Measurements from ENCODE around the gene SEMA6A. TPM values are rescaled to one million over a fixed set of nuclear protein-coding genes. Genes with fewer than 3 reads are reported as not detected.

Gene SEMA6A
- total RNA-seq, 4 donors from 2014 or later, result 76.7 to 231 (median 117) TPM

GRCh38 chr5:116531117-116531516 is 43.5 kb downstream of the SEMA6A start:
- no peaks in the 10 kb centered on the region for H3K36me3 ChIP-seq
- WGBS, 2 donors (ENCODE audit: low coverage in 1 of 2), result 68 to 88% methylated on average over 4 to 5 of the region's 5 CpGs
- peak overlapping the region in 2 of 4 donors; percentile 15 to 28 for H3K27ac ChIP-seq
- H3K4me1 ChIP-seq, result peaks cover 25 to 100% (median 70%) of the 10 kb centered on the region in 4 donors
- H3K4me3 ChIP-seq, result no peak overlapping the region
- no peaks in the 10 kb centered on the region for H3K27me3 ChIP-seq
- intact Hi-C loops (cut with DNase I; ENCODE audit: low total_unique reads), result no loop called here
- TF ChIP-seq EP300 (IDR thresholded peaks at IDR 0.05; ENCODE audit: low read depth) (no peak), POLR2AphosphoS5 (IDR thresholded peaks at IDR 0.05) (no peak), POLR2A (IDR thresholded peaks at IDR 0.05) (no peak)
- TF ChIP-seq, protein P1, sequence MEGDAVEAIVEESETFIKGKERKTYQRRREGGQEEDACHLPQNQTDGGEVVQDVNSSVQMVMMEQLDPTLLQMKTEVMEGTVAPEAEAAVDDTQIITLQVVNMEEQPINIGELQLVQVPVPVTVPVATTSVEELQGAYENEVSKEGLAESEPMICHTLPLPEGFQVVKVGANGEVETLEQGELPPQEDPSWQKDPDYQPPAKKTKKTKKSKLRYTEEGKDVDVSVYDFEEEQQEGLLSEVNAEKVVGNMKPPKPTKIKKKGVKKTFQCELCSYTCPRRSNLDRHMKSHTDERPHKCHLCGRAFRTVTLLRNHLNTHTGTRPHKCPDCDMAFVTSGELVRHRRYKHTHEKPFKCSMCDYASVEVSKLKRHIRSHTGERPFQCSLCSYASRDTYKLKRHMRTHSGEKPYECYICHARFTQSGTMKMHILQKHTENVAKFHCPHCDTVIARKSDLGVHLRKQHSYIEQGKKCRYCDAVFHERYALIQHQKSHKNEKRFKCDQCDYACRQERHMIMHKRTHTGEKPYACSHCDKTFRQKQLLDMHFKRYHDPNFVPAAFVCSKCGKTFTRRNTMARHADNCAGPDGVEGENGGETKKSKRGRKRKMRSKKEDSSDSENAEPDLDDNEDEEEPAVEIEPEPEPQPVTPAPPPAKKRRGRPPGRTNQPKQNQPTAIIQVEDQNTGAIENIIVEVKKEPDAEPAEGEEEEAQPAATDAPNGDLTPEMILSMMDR (IDR thresholded peaks at IDR 0.05), result no peak
- no peak for DNase-seq
- in situ Hi-C loops (cut with MboI; ENCODE audit: low pct_ligation_motif_present in 1 of 4, low pct_unique_long_range_greater_than_20kb in 1 of 4, low sequenced_read_pairs in 3 of 4), result no loop called here
- H3K9me3 ChIP-seq, result no peaks in the 10 kb centered on the region

DNA sequence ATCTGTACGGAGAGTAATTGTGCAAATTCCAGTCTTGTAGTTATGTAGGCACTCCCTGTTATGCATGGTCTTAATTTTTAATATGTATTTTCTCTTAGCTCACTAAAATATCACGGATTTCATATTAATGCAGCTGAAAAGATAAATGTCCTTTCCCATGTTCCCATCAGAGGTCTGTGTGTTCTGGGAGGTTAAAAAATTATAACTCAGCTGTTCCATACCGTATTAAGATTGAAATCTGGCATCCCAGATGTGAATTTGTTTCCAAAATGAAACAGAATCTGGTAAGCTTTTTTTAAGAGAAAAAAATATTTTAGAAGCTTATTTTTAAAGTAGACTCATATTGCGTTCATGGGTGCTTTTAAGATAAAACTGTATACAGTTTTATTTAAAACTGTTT is 44.3 kb downstream of the SEMA6A start:
- 56 to 69% methylated on average over 4 of the region's 4 CpGs for WGBS, 2 donors (ENCODE audit: low coverage in 1 of 2)
- Histone ChIP-seq H3K4me3 (no peak overlapping the region), H3K27me3 (no peaks in the 10 kb centered on the region), H3K36me3 (no peaks in the 10 kb centered on the region), H3K27ac (peak overlapping the region; percentile 81 to 88 (median 84)), H3K9me3 (no peaks in the 10 kb centered on the region), H3K4me1 (peaks cover 26 to 98% (median 67%) of the 10 kb centered on the region in 4 donors)
- TF ChIP-seq EP300 (IDR thresholded peaks at IDR 0.05; ENCODE audit: low read depth), result no peak
- TF ChIP-seq POLR2AphosphoS5 (IDR thresholded peaks at IDR 0.05), result no peak
- TF ChIP-seq, protein P1 (IDR thresholded peaks at IDR 0.05), result no peak
- no peak for TF ChIP-seq POLR2A (IDR thresholded peaks at IDR 0.05)
- in situ Hi-C loops (cut with MboI; ENCODE audit: low pct_ligation_motif_present in 1 of 4, low pct_unique_long_range_greater_than_20kb in 1 of 4, low sequenced_read_pairs in 3 of 4) (no loop called here), intact Hi-C loops (cut with DNase I; ENCODE audit: low total_unique reads) (no loop called here)
- DNase-seq, result no peak

DNA sequence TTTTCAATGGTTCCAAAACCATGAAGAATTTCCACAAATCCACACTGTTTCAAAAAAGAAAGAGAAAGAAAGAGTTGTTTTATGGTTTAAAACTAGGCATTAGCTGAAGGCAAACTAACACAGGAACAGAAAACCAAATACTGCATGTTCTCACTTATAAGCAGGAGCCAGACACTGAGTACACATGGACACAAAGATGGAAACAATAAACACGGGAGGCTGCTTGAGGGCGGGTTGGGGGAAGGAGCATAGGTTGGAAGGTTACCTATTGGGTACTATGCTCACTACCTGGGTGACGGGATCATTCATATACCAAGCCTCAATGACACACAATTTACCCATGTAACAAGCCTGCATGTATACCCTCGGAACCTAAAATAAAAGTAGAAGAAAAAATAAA is 45.0 kb downstream of the SEMA6A start:
- Histone ChIP-seq H3K4me3 (no peak overlapping the region), H3K36me3 (no peaks in the 10 kb centered on the region), H3K27me3 (no peaks in the 10 kb centered on the region), H3K4me1 (peaks cover 29 to 98% (median 69%) of the 10 kb centered on the region in 4 donors), H3K9me3 (no peaks in the 10 kb centered on the region), H3K27ac (peak overlapping the region; percentile 81 to 88 (median 84))
- 61 to 65% methylated on average over 4 of the region's 4 CpGs for WGBS, 2 donors (ENCODE audit: low coverage in 1 of 2)
- peak; percentile 29 for DNase-seq
- intact Hi-C loops (cut with DNase I; ENCODE audit: low total_unique reads) (no loop called here), in situ Hi-C loops (cut with MboI; ENCODE audit: low pct_ligation_motif_present in 1 of 4, low pct_unique_long_range_greater_than_20kb in 1 of 4, low sequenced_read_pairs in 3 of 4) (no loop called here)
- TF ChIP-seq, protein P1 (IDR thresholded peaks at IDR 0.05), result no peak
- TF ChIP-seq POLR2AphosphoS5 (IDR thresholded peaks at IDR 0.05), result no peak
- TF ChIP-seq EP300 (IDR thresholded peaks at IDR 0.05; ENCODE audit: low read depth), result no peak
- no peak for TF ChIP-seq POLR2A (IDR thresholded peaks at IDR 0.05)

DNA sequence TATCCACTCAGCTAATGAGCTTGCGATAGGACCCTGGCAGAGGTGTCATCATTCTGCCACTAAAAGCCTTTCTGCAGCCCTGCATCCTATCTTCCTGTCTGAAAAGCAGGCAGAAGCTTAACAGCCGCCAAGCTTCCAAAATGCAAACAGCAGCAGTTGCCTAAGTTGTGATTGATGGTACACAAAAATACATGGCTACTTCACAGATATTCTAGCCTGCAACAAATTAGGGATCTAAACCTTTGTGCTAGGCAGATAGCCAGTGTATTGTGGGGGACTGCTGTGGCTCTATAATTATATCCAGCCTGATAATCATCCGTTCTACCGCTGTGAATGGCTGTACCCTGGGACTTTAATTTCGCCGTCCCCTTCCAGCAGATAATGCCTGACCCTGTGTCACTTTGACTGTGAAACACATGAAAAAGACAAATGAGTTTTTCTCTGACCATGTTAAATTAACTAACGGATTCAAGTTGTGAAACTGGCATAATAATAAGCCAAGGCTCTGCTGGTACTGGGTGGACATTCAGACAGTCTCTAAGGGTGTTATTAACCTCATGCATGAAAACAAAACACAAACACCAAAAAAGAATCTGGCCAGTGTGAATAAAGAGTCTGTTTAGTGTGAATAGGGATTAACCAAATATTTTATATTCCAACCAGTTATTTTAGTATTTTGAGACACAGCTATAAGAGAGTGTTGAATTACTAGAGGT is 45.9 kb downstream of the SEMA6A start:
- Histone ChIP-seq H3K4me1 (peaks cover 36 to 97% (median 69%) of the 10 kb centered on the region in 4 donors), H3K27me3 (no peaks in the 10 kb centered on the region), H3K36me3 (no peaks in the 10 kb centered on the region), H3K27ac (peak overlapping the region; percentile 81 to 88 (median 84)), H3K9me3 (no peaks in the 10 kb centered on the region), H3K4me3 (peak overlapping the region in 2 of 4 donors; percentile 3 to 9)
- WGBS, 2 donors (ENCODE audit: low coverage in 1 of 2), result 33 to 41% methylated on average over 1 to 7 of the region's 7 CpGs
- DNase-seq, result no peak
- intact Hi-C loops (cut with DNase I; ENCODE audit: low total_unique reads) (no loop called here), in situ Hi-C loops (cut with MboI; ENCODE audit: low pct_ligation_motif_present in 1 of 4, low pct_unique_long_range_greater_than_20kb in 1 of 4, low sequenced_read_pairs in 3 of 4) (no loop called here)
- TF ChIP-seq, protein P1 (IDR thresholded peaks at IDR 0.05), result no peak
- TF ChIP-seq POLR2AphosphoS5 (IDR thresholded peaks at IDR 0.05), result peak in 1 of 3 donors; percentile 5

All from transverse colon (tissue), 4 donors.